IMR-90 (cell line): ENCODE measurements around the gene OR52E8. TPM values are rescaled to one million over a fixed set of nuclear protein-coding genes. Genes with fewer than 3 reads are reported as not detected.

Source experiments
- ATAC-seq: fragments of 200-7000 bp; cut with Tn5 transposase; 2 replicates; pipeline ENCODE4 v1.9.1; 2020; ENCODE audit warnings: low read depth, mild to moderate bottlenecking, moderate library complexity
- BruUV-seq: library from RNA; stranded (reverse); fragments of 400-500 nt; replicated peaks from 2 replicates; lab custom pipeline; 2021; lab: Mats Ljungman, UMichigan
- CTCF ChIA-PET: fragments of 300-600 bp; formaldehyde crosslinking; extraction: SDS; loops from one replicate; lab custom pipeline; 2021; ENCODE audit warnings: antibody characterized with exemption; lab: Yijun Ruan, JAX
- POLR2A ChIA-PET: fragments of 300-600 bp; sonication (Branson Sonifier 250); formaldehyde crosslinking; loops from one replicate; lab custom pipeline; 2022; ENCODE audit warnings: antibody characterized with exemption; ENCODE audit not compliant: unreplicated experiment; lab: Charles Lee
- DNase-seq: peaks from one replicate; pipeline ENCODE4 v3.0.0; 2013
- H2AFZ ChIP-seq: replicated peaks from 2 replicates; pipeline ENCODE3; 2013; ENCODE audit warnings: low read length, mild to moderate bottlenecking; ENCODE audit not compliant: poor library complexity
- H2AK5ac ChIP-seq: 2 replicates; pipeline ENCODE4 v1.6.1; 2013; ENCODE audit warnings: low read depth, low read length, inconsistent platforms
- H2AK9ac ChIP-seq: replicated peaks from 2 replicates; pipeline ENCODE3; 2013; ENCODE audit warnings: mild to moderate bottlenecking, low read depth, low read length, moderate library complexity; ENCODE audit not compliant: poor library complexity
- H2BK120ac ChIP-seq: 2 replicates; pipeline ENCODE4 v1.6.1; 2013; ENCODE audit warnings: low read depth, low read length, inconsistent platforms
- H2BK15ac ChIP-seq: 3 replicates; pipeline ENCODE4 v1.6.1; 2013; ENCODE audit warnings: low read depth, low read length, inconsistent platforms
- H2BK20ac ChIP-seq: 2 replicates; pipeline ENCODE4 v1.6.1; 2013; ENCODE audit warnings: low read depth, mild to moderate bottlenecking, inconsistent platforms, low read length, moderate library complexity
- H2BK5ac ChIP-seq: 2 replicates; pipeline ENCODE4 v1.6.1; 2013; ENCODE audit warnings: mild to moderate bottlenecking, low read depth, low read length, inconsistent platforms; ENCODE audit not compliant: poor library complexity, severe bottlenecking
- H3K14ac ChIP-seq: replicated peaks from 2 replicates; pipeline ENCODE4 v1.6.1; 2013; ENCODE audit warnings: low read depth, low read length, inconsistent platforms
- H3K18ac ChIP-seq: 2 replicates; pipeline ENCODE4 v1.6.1; 2013; ENCODE audit warnings: low read depth, low read length, control low read depth
- H3K23ac ChIP-seq: 2 replicates; pipeline ENCODE4 v1.6.1; 2013; ENCODE audit warnings: low read depth, low read length, inconsistent platforms
- H3K27ac ChIP-seq: 2 replicates; pipeline ENCODE4 v1.5.1; 2013; ENCODE audit warnings: mild to moderate bottlenecking, control low read depth, low read length; ENCODE audit not compliant: insufficient read depth
- H3K27me3 ChIP-seq: 2 replicates; pipeline ENCODE4 v1.6.1; 2013; ENCODE audit warnings: low read length; ENCODE audit not compliant: control insufficient read depth, insufficient read depth
- H3K36me3 ChIP-seq: 2 replicates; pipeline ENCODE4 v1.6.1; 2013; ENCODE audit warnings: low read length, mixed read lengths; ENCODE audit not compliant: control insufficient read depth, insufficient read depth
- H3K4ac ChIP-seq: 2 replicates; pipeline ENCODE4 v1.6.1; 2013; ENCODE audit warnings: low read depth, low read length, inconsistent platforms
- H3K4me1 ChIP-seq: 2 replicates; pipeline ENCODE4 v1.6.1; 2013; ENCODE audit warnings: low read length, mixed read lengths; ENCODE audit not compliant: control insufficient read depth, insufficient read depth
- H3K4me2 ChIP-seq: 2 replicates; pipeline ENCODE4 v1.6.1; 2013; ENCODE audit warnings: low read depth, mild to moderate bottlenecking, control low read depth, low read length, moderate library complexity
- H3K4me3 ChIP-seq: 2 replicates; pipeline ENCODE4 v1.5.1; 2013; ENCODE audit warnings: low read depth, mild to moderate bottlenecking, control low read depth, low read length, moderate library complexity; ENCODE audit not compliant: insufficient read depth
- H3K56ac ChIP-seq: 2 replicates; pipeline ENCODE4 v1.6.1; 2013; ENCODE audit warnings: low read length, inconsistent platforms; ENCODE audit not compliant: insufficient read depth; ENCODE audit errors: extremely low read depth
- H3K79me1 ChIP-seq, 2 experiments: 2 replicates each; pipeline ENCODE4 v1.6.1; 2013; ENCODE audit warnings: low read length in 2 of 2, inconsistent platforms in 1 of 2, low read depth in 1 of 2
- H3K9ac ChIP-seq: 2 replicates; pipeline ENCODE4 v1.6.1; 2013; ENCODE audit warnings: low read depth, low read length, control low read depth
- H3K9me1 ChIP-seq: 2 replicates; pipeline ENCODE4 v1.6.1; 2013; ENCODE audit warnings: low read length, inconsistent platforms; ENCODE audit not compliant: insufficient read depth
- H3K9me3 ChIP-seq: 2 replicates; pipeline ENCODE4 v1.6.1; 2013; ENCODE audit warnings: low read length; ENCODE audit not compliant: control insufficient read depth, insufficient read depth
- H4K20me1 ChIP-seq: 2 replicates; pipeline ENCODE4 v1.6.1; 2013; ENCODE audit warnings: low read length, inconsistent platforms; ENCODE audit not compliant: insufficient read depth
- H4K5ac ChIP-seq: 2 replicates; pipeline ENCODE4 v1.6.1; 2013; ENCODE audit warnings: mild to moderate bottlenecking, low read depth, low read length, control low read depth
- H4K8ac ChIP-seq, 2 experiments: 2 replicates each; pipeline ENCODE4 v1.6.1; 2013; ENCODE audit warnings: low read depth in 2 of 2, low read length in 2 of 2, control low read depth in 1 of 2, inconsistent platforms in 1 of 2
- H4K91ac ChIP-seq: 2 replicates; pipeline ENCODE4 v1.6.1; 2013; ENCODE audit warnings: low read depth, low read length, inconsistent platforms; ENCODE audit not compliant: insufficient read depth
- BHLHE40 ChIP-seq: fragments of 150-350 bp; IDR thresholded peaks from 2 replicates; pipeline ENCODE4 v1.6.1; 2016; ENCODE audit warnings: mild to moderate bottlenecking, low read depth, low read length
- CEBPB ChIP-seq: IDR thresholded peaks from 2 replicates; pipeline ENCODE4 v1.6.1; 2012; ENCODE audit warnings: low read depth, low read length, improper control_type of control experiment
- CHD1 ChIP-seq: IDR thresholded peaks from 2 replicates; pipeline ENCODE4 v1.6.1; 2012; ENCODE audit warnings: low read depth, low read length, improper control_type of control experiment
- CTCF ChIP-seq: conservative IDR thresholded peaks from 2 replicates; pipeline ENCODE4 v1.5.1; 2012; ENCODE audit warnings: mild to moderate bottlenecking, low read depth, low read length, improper control_type of control experiment
- FOS ChIP-seq: fragments of 150-350 bp; IDR thresholded peaks from 2 replicates; pipeline ENCODE4 v1.6.1; 2016; ENCODE audit warnings: low read depth, low read length
- MAZ ChIP-seq: IDR thresholded peaks from 2 replicates; pipeline ENCODE4 v1.6.1; 2012; ENCODE audit warnings: low read depth, mild to moderate bottlenecking, low read length, improper control_type of control experiment, moderate library complexity, borderline replicate concordance
- MXI1 ChIP-seq: IDR thresholded peaks from 2 replicates; pipeline ENCODE4 v1.6.1; 2012; ENCODE audit warnings: low read depth, mild to moderate bottlenecking, low read length, moderate library complexity, borderline replicate concordance
- NFE2L2 ChIP-seq: fragments of 150-350 bp; IDR thresholded peaks from 2 replicates; pipeline ENCODE4 v1.6.1; 2016; ENCODE audit warnings: low read depth, mild to moderate bottlenecking, low read length
- POLR2A ChIP-seq: IDR thresholded peaks from 2 replicates; pipeline ENCODE4 v1.6.1; 2012; ENCODE audit warnings: mild to moderate bottlenecking, low read depth, low read length
- RAD21 ChIP-seq: IDR thresholded peaks from 2 replicates; pipeline ENCODE4 v1.6.1; 2012; ENCODE audit warnings: low read length, improper control_type of control experiment
- RCOR1 ChIP-seq: IDR thresholded peaks from 2 replicates; pipeline ENCODE4 v1.6.1; 2012; ENCODE audit warnings: mild to moderate bottlenecking, low read length, improper control_type of control experiment; ENCODE audit not compliant: insufficient replicate concordance
- RFX5 ChIP-seq: IDR thresholded peaks from 2 replicates; pipeline ENCODE4 v1.8.0; 2012; ENCODE audit warnings: low read depth, mild to moderate bottlenecking, low read length, moderate library complexity
- SMC3 ChIP-seq: fragments of 150-350 bp; IDR thresholded peaks from 2 replicates; pipeline ENCODE4 v1.6.1; 2016; ENCODE audit warnings: low read depth, mild to moderate bottlenecking, antibody characterized with exemption, low read length, moderate library complexity
- WGBS, 2 experiments: methylation state at CpG; one replicate each; pipeline versions ENCODE4 v1.1.5 to v1.1.7; 2013; ENCODE audit warnings: missing lambda C conversion rate in 2 of 2; ENCODE audit not compliant: insufficient read length in 1 of 2; ENCODE audit errors: extremely low coverage in 2 of 2; 5-methylcytosine and 5-hydroxymethylcytosine counted together
- dilution Hi-C: fragments of 300-500 bp; cut with HindIII; formaldehyde crosslinking; loops from one replicate; pipeline ENCODE4 v1.14.3; 2018; ENCODE audit warnings: low sequenced_read_pairs; ENCODE audit not compliant: unreplicated experiment
- in situ Hi-C: fragments of 300-500 bp; cut with MboI; formaldehyde crosslinking; loops from 3 replicates; pipeline ENCODE4 v1.14.3; 2019; ENCODE audit warnings: low sequenced_read_pairs, inconsistent platforms, mixed read lengths
- intact Hi-C: fragments of 100-400 bp; cut with micrococcal nuclease; formaldehyde crosslinking; loops from 2 replicates; pipeline ENCODE4 v1.10.0; 2022
- polyA plus RNA-seq, 3 experiments: library from polyadenylated mRNA; depleted of rRNA; stranded (reverse); fragments of >200 nt; gene quantifications; 2 replicates each; pipeline ENCODE4 v1.2.3, GENCODE V29; 2012; ENCODE audit warnings: low replicate concordance in 1 of 3
- total RNA-seq: library from RNA; depleted of rRNA; stranded (reverse); fragments of >200 nt; gene quantifications from 2 replicates; pipeline ENCODE4 v1.2.3, GENCODE V29; 2012
- TF ChIP-seq, protein P1 (sequence below): fragments of 150-350 bp; IDR thresholded peaks from 2 replicates; pipeline ENCODE4 v1.6.1; 2017; ENCODE audit warnings: mild to moderate bottlenecking, antibody characterized with exemption, low read length, low read depth
- TF ChIP-seq, protein P2 (sequence below): fragments of 150-350 bp; IDR thresholded peaks from 2 replicates; pipeline ENCODE4 v1.6.1; 2016; ENCODE audit warnings: low read depth, mild to moderate bottlenecking, low read length, moderate library complexity, borderline replicate concordance

The OR52E8 gene
- total and polyA plus RNA-seq, 2 of the 4 experiments (the other 2 are of a cell fraction): not detected

DNA sequence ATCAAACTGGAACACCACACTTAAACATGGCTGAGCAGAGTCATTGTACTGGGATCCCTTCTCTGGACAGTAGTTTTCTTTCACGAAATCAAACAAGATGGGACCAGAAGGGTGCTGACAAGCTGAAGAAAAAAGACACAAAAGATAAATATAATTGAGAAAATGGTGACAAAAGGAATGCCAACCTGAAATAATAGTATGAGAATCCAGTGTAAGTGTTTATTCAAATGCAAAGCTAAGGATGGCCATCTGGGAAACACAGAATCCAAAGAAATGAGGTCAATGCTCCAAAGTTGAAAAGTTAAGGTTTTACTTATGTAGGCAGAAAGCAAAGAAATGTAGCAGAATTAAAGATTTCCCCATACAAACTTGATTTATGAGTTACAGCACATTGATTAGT is 30.2 kb upstream of the OR52E8 start:
- H4K5ac ChIP-seq: no peak overlapping the region
- H3K9ac ChIP-seq: no peak overlapping the region
- H3K9me3 ChIP-seq: no peaks in the 10 kb centered on the region
- H3K4me2 ChIP-seq: no peak overlapping the region
- CTCF ChIA-PET: no interaction called here
- TF ChIP-seq RFX5 (no peak), MAZ (no peak), RAD21 (no peak), FOS (no peak), CEBPB (no peak), BHLHE40 (no peak), NFE2L2 (no peak), CTCF (no peak), SMC3 (no peak), MXI1 (no peak), RCOR1 (no peak), CHD1 (no peak), POLR2A (no peak)
- TF ChIP-seq, protein P1, sequence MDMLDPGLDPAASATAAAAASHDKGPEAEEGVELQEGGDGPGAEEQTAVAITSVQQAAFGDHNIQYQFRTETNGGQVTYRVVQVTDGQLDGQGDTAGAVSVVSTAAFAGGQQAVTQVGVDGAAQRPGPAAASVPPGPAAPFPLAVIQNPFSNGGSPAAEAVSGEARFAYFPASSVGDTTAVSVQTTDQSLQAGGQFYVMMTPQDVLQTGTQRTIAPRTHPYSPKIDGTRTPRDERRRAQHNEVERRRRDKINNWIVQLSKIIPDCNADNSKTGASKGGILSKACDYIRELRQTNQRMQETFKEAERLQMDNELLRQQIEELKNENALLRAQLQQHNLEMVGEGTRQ: no peak
- TF ChIP-seq, protein P2, sequence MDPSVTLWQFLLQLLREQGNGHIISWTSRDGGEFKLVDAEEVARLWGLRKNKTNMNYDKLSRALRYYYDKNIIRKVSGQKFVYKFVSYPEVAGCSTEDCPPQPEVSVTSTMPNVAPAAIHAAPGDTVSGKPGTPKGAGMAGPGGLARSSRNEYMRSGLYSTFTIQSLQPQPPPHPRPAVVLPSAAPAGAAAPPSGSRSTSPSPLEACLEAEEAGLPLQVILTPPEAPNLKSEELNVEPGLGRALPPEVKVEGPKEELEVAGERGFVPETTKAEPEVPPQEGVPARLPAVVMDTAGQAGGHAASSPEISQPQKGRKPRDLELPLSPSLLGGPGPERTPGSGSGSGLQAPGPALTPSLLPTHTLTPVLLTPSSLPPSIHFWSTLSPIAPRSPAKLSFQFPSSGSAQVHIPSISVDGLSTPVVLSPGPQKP: no peak
- no peak overlapping the region for H3K23ac ChIP-seq
- no peak overlapping the region for H3K4ac ChIP-seq
- WGBS, 2 experiments: no CpG with 5 or more reads among the region's 1 CpG
- in situ Hi-C loops (no loop called here), intact Hi-C loops (no loop called here), dilution Hi-C loops (no loop called here)
- H2BK15ac ChIP-seq: no peak overlapping the region
- no peak overlapping the region for H3K18ac ChIP-seq
- H2BK120ac ChIP-seq: no peak overlapping the region
- no peak overlapping the region for H4K91ac ChIP-seq
- no peaks in the 10 kb centered on the region for H3K9me1 ChIP-seq
- no peak overlapping the region for H2BK20ac ChIP-seq
- H3K4me1 ChIP-seq: no peaks in the 10 kb centered on the region
- H2AK9ac ChIP-seq: no peak overlapping the region
- ATAC-seq (no peak), DNase-seq (no peak)
- no peaks in the 10 kb centered on the region for H3K27me3 ChIP-seq
- H4K20me1 ChIP-seq: no peaks in the 10 kb centered on the region
- no TSS peak for BruUV-seq
- H2BK5ac ChIP-seq: no peak overlapping the region
- H3K56ac ChIP-seq: no peak overlapping the region
- H3K27ac ChIP-seq: no peak overlapping the region
- no peak overlapping the region for H3K4me3 ChIP-seq
- H2AFZ ChIP-seq: no peak overlapping the region
- no peaks in the 10 kb centered on the region for H3K36me3 ChIP-seq
- no peak overlapping the region for H3K14ac ChIP-seq
- no peak overlapping the region for H4K8ac ChIP-seq
- no peak overlapping the region for H2AK5ac ChIP-seq
- H3K79me1 ChIP-seq: no peaks in the 10 kb centered on the region
- POLR2A ChIA-PET: no interaction called here
